ENCODE data around the gene RPH3AL. TPM values are rescaled to one million over a fixed set of nuclear protein-coding genes. Genes with fewer than 3 reads are reported as not detected.

The RPH3AL gene
- total RNA-seq, 2 donors from 2014 or later, result 11.7 to 17.8 TPM

DNA sequence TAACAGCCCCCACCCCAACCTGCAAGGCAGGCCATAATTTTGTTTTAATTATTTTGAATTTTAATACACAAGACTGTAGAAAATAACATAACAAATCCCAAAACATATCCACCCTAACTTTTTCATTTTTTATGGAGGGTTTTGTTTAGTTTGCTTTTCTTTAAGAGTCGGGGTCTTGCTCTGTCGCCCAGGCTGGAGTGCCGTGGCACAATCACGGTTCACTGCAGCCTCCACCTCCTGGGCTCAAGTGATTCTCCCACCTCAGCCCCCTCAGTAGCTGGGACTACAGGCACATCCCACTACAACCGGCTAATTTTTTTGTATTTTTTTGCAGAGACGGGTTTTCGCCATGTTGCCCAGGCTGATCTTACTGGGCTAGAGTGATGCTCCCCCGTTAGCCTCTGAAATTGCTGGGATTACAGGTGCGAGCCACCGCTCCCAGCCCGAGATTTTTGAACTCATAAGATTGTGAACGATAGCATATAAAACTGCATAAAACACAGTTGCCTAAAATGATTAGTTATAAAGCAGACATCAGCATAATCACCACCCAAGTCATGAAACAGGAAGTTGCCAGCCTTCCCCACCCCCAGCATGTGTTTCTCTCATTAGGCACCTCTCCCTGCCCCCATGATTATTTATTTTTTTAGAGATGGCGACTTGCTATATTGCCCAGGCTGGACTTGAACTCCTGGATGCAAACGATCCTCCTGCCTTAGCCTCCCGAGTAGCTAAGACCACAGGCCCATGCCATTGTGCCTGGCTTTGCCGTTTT is 157.6 kb downstream of the RPH3AL start:
- intact Hi-C loops (cut with DNase I), result no loop called here
- Histone ChIP-seq H3K4me1 (replicated peaks) (peaks cover 3% of the 10 kb centered on the region), H3K27me3 (replicated peaks; ENCODE audit: insufficient read depth) (no peaks in the 10 kb centered on the region), H3K36me3 (no peaks in the 10 kb centered on the region), H3K27ac (no peak overlapping the region), H3K9me3 (no peaks in the 10 kb centered on the region), H3K4me3 (no peak overlapping the region)
- WGBS, result 69% methylated on average over 16 of the region's 16 CpGs
- no peak for DNase-seq (ENCODE audit: low spot score)
- TF ChIP-seq, protein P1, sequence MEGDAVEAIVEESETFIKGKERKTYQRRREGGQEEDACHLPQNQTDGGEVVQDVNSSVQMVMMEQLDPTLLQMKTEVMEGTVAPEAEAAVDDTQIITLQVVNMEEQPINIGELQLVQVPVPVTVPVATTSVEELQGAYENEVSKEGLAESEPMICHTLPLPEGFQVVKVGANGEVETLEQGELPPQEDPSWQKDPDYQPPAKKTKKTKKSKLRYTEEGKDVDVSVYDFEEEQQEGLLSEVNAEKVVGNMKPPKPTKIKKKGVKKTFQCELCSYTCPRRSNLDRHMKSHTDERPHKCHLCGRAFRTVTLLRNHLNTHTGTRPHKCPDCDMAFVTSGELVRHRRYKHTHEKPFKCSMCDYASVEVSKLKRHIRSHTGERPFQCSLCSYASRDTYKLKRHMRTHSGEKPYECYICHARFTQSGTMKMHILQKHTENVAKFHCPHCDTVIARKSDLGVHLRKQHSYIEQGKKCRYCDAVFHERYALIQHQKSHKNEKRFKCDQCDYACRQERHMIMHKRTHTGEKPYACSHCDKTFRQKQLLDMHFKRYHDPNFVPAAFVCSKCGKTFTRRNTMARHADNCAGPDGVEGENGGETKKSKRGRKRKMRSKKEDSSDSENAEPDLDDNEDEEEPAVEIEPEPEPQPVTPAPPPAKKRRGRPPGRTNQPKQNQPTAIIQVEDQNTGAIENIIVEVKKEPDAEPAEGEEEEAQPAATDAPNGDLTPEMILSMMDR (IDR thresholded peaks at IDR 0.05), result no peak
- no peak for TF ChIP-seq POLR2AphosphoS5 (IDR thresholded peaks at IDR 0.05)
- no peak for TF ChIP-seq POLR2A (IDR thresholded peaks at IDR 0.05)

DNA sequence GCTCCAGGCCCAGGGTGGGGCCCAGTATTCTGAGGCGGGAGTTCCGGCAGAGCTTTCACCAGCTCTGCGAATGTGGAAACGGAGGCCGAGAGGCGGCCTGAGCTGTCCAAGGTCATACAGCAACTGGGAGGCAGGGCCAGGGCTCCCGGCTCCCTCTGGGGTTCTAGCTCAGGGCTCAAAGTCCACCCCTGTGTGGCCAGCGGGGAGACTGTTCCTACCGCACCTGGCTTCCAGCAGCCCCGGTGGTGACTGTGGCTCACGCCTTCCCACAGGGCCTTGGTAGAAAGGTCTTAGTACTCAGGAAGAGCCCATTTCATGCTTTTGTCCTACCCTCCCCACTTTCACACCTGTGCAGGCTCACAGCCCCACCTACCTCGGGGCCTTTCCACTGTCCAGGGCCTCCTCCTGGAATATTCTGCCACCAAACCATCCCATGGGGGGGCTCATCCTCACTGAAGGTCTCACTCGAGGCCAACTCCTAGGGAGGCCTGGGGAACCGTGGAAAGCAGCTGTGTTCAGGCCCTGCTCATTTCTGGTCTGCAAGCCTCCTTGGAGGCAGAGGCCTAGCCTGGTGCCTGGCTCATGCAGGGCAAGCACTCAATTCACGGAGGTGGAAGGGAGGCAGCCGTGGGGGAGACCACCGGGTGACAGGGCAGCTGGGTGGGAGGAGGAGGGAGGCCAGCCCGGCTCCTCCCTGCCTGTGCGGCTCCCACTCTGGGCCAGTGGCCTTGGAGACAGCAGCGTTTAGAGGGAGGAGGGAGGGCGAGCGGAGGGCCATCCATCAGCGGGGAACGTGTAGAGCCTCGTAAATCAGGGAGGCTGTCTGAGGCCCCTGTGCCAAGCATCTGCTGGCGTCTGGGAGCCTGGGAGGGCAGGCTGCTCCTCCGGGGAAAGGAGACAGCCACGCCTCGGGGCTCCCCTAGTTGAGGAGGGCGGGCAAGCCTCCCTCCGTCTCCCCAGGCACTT is 158.5 kb downstream of the RPH3AL start:
- no peak for DNase-seq (ENCODE audit: low spot score)

DNA sequence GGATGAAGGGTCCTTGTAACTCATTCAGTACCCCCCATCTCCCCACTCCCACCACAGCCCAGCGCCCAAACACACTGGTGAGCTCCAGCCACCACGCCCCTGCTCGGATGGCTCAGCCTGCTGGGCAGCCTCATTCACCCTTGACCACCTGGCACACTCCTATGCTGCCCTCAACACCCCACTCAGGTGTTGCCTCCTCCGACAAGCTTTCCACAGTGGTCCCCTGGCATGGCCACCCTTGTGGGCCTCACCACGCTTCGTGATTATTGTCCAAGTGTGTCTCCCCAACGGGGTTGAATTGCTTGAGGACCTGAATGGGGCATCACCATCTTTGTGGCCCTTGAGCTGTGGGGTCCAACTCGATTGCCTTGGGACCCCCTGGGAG is 159.2 kb downstream of the RPH3AL start:
- H3K4me1 ChIP-seq (replicated peaks), result peaks cover 3% of the 10 kb centered on the region
- H3K27ac ChIP-seq, result no peak overlapping the region
- WGBS, result 94% methylated on average over 8 of the region's 8 CpGs
- no peak overlapping the region for H3K4me3 ChIP-seq
- DNase-seq (ENCODE audit: low spot score), result no peak
- no peaks in the 10 kb centered on the region for H3K36me3 ChIP-seq
- no peaks in the 10 kb centered on the region for H3K9me3 ChIP-seq
- TF ChIP-seq POLR2A (IDR thresholded peaks at IDR 0.05), result no peak
- TF ChIP-seq POLR2AphosphoS5 (IDR thresholded peaks at IDR 0.05), result no peak
- TF ChIP-seq, protein P1 (IDR thresholded peaks at IDR 0.05), result no peak
- intact Hi-C loops (cut with DNase I), result no loop called here
- H3K27me3 ChIP-seq (replicated peaks; ENCODE audit: insufficient read depth), result no peaks in the 10 kb centered on the region

More for the DNA sequence above, 158.5 kb downstream of the RPH3AL start:
- 42% methylated on average over 26 of the region's 31 CpGs for WGBS
- H3K27ac ChIP-seq, result no peak overlapping the region
- H3K36me3 ChIP-seq, result no peaks in the 10 kb centered on the region
- H3K4me3 ChIP-seq, result no peak overlapping the region
- H3K4me1 ChIP-seq (replicated peaks), result peaks cover 3% of the 10 kb centered on the region
- TF ChIP-seq, protein P1 (IDR thresholded peaks at IDR 0.05), result no peak
- no peak for TF ChIP-seq POLR2AphosphoS5 (IDR thresholded peaks at IDR 0.05)
- TF ChIP-seq POLR2A (IDR thresholded peaks at IDR 0.05), result no peak
- H3K9me3 ChIP-seq, result no peaks in the 10 kb centered on the region
- no peaks in the 10 kb centered on the region for H3K27me3 ChIP-seq (replicated peaks; ENCODE audit: insufficient read depth)
- intact Hi-C loops (cut with DNase I), result no loop called here

DNA sequence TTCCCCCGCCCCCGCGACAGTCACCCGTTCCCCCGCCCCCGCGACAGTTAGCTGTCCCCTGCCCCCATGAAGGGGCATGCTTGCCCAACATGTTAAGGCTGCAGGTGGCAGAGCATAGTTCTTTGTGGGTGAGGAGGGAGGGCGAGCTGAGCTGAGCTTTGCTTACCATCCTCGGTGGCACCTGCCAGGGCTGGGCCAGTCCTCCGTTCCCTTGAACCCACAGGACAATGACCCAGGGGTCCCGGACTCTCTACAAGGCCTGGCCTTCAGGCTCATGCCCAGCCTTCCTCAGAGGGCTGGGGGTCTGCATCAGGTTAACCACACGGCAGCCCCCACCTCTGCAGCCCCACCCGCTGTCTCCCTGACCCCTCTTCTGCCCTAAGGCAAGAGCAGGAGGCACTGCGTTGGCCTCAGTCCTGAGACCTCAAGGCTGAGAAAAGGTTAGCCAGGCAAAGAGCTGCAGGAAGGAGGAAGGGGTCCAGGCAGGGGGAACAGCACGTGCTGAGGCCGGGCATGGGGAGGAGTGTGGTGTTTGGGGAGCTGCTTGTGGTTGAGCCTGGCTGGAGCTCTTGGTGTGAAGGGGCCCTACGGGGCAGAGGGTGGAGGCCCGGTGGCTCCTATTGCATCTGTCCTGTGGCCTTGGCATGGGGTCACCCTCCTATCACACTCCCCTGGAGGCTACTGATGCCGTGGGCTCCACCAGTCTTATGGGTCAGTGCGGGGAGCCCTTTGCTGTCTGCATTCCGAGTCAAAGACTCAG is 159.8 kb downstream of the RPH3AL start:
- DNase-seq (ENCODE audit: low spot score), result no peak
- no peaks in the 10 kb centered on the region for H3K27me3 ChIP-seq (replicated peaks; ENCODE audit: insufficient read depth)
- H3K9me3 ChIP-seq, result no peaks in the 10 kb centered on the region
- peaks cover 3% of the 10 kb centered on the region for H3K4me1 ChIP-seq (replicated peaks)
- H3K36me3 ChIP-seq, result no peaks in the 10 kb centered on the region
- intact Hi-C loops (cut with DNase I), result no loop called here
- no peak overlapping the region for H3K27ac ChIP-seq
- no peak overlapping the region for H3K4me3 ChIP-seq
- 78% methylated on average over 11 of the region's 21 CpGs for WGBS
- TF ChIP-seq POLR2AphosphoS5 (IDR thresholded peaks at IDR 0.05), result no peak
- TF ChIP-seq, protein P1 (IDR thresholded peaks at IDR 0.05), result no peak
- TF ChIP-seq POLR2A (IDR thresholded peaks at IDR 0.05), result no peak

All from prostate gland (tissue), 2 donors.